ENCODE results near the gene CDK18. TPM values are rescaled to one million over a fixed set of nuclear protein-coding genes. Genes with fewer than 3 reads are reported as not detected.

The CDK18 gene
- total RNA-seq, 6 experiments from 2014 or later: 0.33 to 2.9 (median 1.7) TPM

- Mint-ChIP-seq H3K36me3 (ENCODE audit: low read depth) (no peaks in the 10 kb centered on the region), H3K4me1 (ENCODE audit: low read depth) (peaks cover 15% of the 10 kb centered on the region), H3K27ac (no peak overlapping the region), H3K27me3 (ENCODE audit: insufficient read depth) (peaks cover 55% of the 10 kb centered on the region), H3K4me3 (no peak overlapping the region), H3K9me3 (no peaks in the 10 kb centered on the region)
- TF ChIP-seq, protein P1, sequence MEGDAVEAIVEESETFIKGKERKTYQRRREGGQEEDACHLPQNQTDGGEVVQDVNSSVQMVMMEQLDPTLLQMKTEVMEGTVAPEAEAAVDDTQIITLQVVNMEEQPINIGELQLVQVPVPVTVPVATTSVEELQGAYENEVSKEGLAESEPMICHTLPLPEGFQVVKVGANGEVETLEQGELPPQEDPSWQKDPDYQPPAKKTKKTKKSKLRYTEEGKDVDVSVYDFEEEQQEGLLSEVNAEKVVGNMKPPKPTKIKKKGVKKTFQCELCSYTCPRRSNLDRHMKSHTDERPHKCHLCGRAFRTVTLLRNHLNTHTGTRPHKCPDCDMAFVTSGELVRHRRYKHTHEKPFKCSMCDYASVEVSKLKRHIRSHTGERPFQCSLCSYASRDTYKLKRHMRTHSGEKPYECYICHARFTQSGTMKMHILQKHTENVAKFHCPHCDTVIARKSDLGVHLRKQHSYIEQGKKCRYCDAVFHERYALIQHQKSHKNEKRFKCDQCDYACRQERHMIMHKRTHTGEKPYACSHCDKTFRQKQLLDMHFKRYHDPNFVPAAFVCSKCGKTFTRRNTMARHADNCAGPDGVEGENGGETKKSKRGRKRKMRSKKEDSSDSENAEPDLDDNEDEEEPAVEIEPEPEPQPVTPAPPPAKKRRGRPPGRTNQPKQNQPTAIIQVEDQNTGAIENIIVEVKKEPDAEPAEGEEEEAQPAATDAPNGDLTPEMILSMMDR (IDR thresholded peaks at IDR 0.05): no peak
- no peak for DNase-seq
Observed at GRCh38 chr1:205546541-205546940, 42.1 kb downstream of the CDK18 start.

- H3K4me3 Mint-ChIP-seq: no peak overlapping the region
- no peaks in the 10 kb centered on the region for H3K9me3 Mint-ChIP-seq
- TF ChIP-seq, protein P1 (IDR thresholded peaks at IDR 0.05): peak; percentile 52; the same call in 1 of the 2 replicates
- peak; percentile 24 for DNase-seq
- peaks cover 13% of the 10 kb centered on the region for H3K4me1 Mint-ChIP-seq (ENCODE audit: low read depth)
- H3K27me3 Mint-ChIP-seq (ENCODE audit: insufficient read depth): peaks cover 51% of the 10 kb centered on the region
- H3K36me3 Mint-ChIP-seq (ENCODE audit: low read depth): no peaks in the 10 kb centered on the region
- H3K27ac Mint-ChIP-seq: no peak overlapping the region
Observed at GRCh38 chr1:205547936-205548827, 43.7 kb downstream of the CDK18 start.

- TF ChIP-seq, protein P1 (IDR thresholded peaks at IDR 0.05): no peak
- DNase-seq: no peak
- Mint-ChIP-seq H3K36me3 (ENCODE audit: low read depth) (no peaks in the 10 kb centered on the region; the same call in none of the 2 replicates), H3K4me1 (ENCODE audit: low read depth) (no peaks in the 10 kb centered on the region), H3K9me3 (peaks cover 6% of the 10 kb centered on the region), H3K4me3 (no peak overlapping the region), H3K27ac (no peak overlapping the region), H3K27me3 (ENCODE audit: insufficient read depth) (peaks cover 36% of the 10 kb centered on the region)
Observed at GRCh38 chr1:205554026-205554811, 49.8 kb downstream of the CDK18 start.

DNA sequence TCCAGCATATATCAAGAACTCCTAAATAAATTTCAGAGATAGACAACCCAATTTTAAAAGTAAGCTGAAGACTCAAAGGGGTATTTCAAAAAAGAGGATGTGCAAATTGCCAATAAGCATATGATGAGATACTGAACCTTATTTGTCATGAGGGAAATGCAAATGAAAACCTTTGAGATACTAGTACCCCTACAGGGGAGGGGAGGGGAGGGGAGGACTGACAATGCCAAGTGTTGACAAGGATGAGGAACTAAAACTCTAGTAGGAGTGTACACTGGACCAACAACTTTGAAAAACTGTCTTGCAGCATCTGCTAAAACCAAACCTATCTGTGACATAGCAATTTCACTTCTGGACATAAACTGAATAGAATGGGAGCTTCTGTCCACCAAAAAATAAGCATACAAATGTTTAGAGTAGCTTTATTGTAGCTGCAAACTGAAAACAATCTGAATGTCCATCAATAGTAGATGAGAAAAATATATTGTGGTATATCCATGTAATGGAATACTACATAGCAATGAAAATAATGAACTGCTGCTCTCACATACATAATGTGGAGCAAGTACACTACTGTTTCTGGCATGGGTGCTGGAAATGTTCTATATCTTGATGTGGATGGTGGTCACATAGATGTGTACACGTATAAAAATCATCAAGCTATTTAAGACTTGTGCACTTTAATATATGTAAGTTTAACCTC, 57.2 kb downstream of the CDK18 start:
- Mint-ChIP-seq H3K4me3 (no peak overlapping the region), H3K27me3 (ENCODE audit: insufficient read depth) (peaks cover 45% of the 10 kb centered on the region), H3K27ac (no peak overlapping the region), H3K4me1 (ENCODE audit: low read depth) (no peaks in the 10 kb centered on the region), H3K36me3 (ENCODE audit: low read depth) (no peaks in the 10 kb centered on the region), H3K9me3 (peaks cover 19% of the 10 kb centered on the region; the same call in 1 of the 2 replicates)
- TF ChIP-seq, protein P1 (IDR thresholded peaks at IDR 0.05): no peak
- no peak for DNase-seq

GRCh38 chr1:205563927-205564441, 59.5 kb downstream of the CDK18 start:
- no peak overlapping the region for H3K27ac Mint-ChIP-seq
- no peaks in the 10 kb centered on the region for H3K36me3 Mint-ChIP-seq (ENCODE audit: low read depth)
- peaks cover 43% of the 10 kb centered on the region for H3K27me3 Mint-ChIP-seq (ENCODE audit: insufficient read depth)
- no peak overlapping the region for H3K4me3 Mint-ChIP-seq
- H3K9me3 Mint-ChIP-seq: peaks cover 19% of the 10 kb centered on the region; the same call in 1 of the 2 replicates
- TF ChIP-seq, protein P1 (IDR thresholded peaks at IDR 0.05): no peak
- H3K4me1 Mint-ChIP-seq (ENCODE audit: low read depth): no peaks in the 10 kb centered on the region
- no peak for DNase-seq

Measured in HFFc6 (cell line).